B cell (primary cell): ENCODE measurements around the gene GRK6. TPM values are rescaled to one million over a fixed set of nuclear protein-coding genes. Genes with fewer than 3 reads are reported as not detected.

Source experiments
- ATAC-seq: fragments of 200-7000 bp; cut with Tn5 transposase; one replicate; pipeline ENCODE4 v1.10.0; 2021; ENCODE audit warnings: low read depth, mild to moderate bottlenecking, moderate number of reproducible peaks, moderate library complexity
- CTCF ChIA-PET: fragments of 350-600 bp; sonication (Branson Sonifier 250); formaldehyde crosslinking; loops from one replicate; lab custom pipeline; 2021; ENCODE audit warnings: antibody characterized with exemption, inconsistent platforms; lab: Charles Lee
- POLR2A ChIA-PET: fragments of 350-600 bp; sonication (Branson Sonifier 250); formaldehyde crosslinking; loops from one replicate; lab custom pipeline; 2021; ENCODE audit warnings: antibody characterized with exemption; lab: Charles Lee
- DNase-seq: peaks from one replicate; pipeline ENCODE4 v3.0.0; 2013
- H2AFZ ChIP-seq: 2 replicates; pipeline ENCODE4 v1.6.1; 2012; ENCODE audit warnings: mild to moderate bottlenecking, low read depth, low read length; ENCODE audit not compliant: insufficient read depth, poor library complexity, severe bottlenecking
- H3K27ac ChIP-seq, 2 donors: 1 replicate in 1 of 2; 2 replicates in 1 of 2; pipeline ENCODE4 v1.5.1; 2012 to 2013; ENCODE audit warnings: low read length in 2 of 2, mild to moderate bottlenecking in 2 of 2, moderate library complexity in 1 of 2
- H3K27me3 ChIP-seq, 4 experiments: fragments of 200-600 bp in 1 of 4; sonication (generic) in 1 of 4; replicated peaks in 1 of 4; 1 replicate in 2 of 4; 2 replicates in 2 of 4; pipeline versions ENCODE4 v1.6.1 to v1.7.0; 2013 to 2016; ENCODE audit warnings: low read length in 3 of 4, mild to moderate bottlenecking in 2 of 4, mixed read lengths in 1 of 4, moderate library complexity in 1 of 4; ENCODE audit not compliant: insufficient read depth in 4 of 4, control insufficient read depth in 3 of 4; ENCODE audit errors: control extremely low read depth in 1 of 4
- H3K36me3 ChIP-seq, 2 experiments: replicated peaks in 1 of 2; 1 replicate in 1 of 2; 2 replicates in 1 of 2; pipeline versions ENCODE4 v1.6.1 to v1.7.1; 2013; ENCODE audit warnings: low read length in 1 of 2; ENCODE audit not compliant: insufficient read depth in 2 of 2, control insufficient read depth in 1 of 2; ENCODE audit errors: control extremely low read depth in 1 of 2, extremely low read depth in 1 of 2
- H3K4me1 ChIP-seq, 2 donors: fragments of 200-600 bp in 1 of 2; sonication (generic) in 1 of 2; 1 replicate in 1 of 2; 2 replicates in 1 of 2; pipeline versions ENCODE4 v1.5.1 to v1.6.1; 2013 to 2017; ENCODE audit warnings: low read length in 2 of 2; ENCODE audit not compliant: control insufficient read depth in 2 of 2, insufficient read depth in 2 of 2
- H3K4me2 ChIP-seq: replicated peaks from 2 replicates; pipeline ENCODE3; 2012; ENCODE audit warnings: mild to moderate bottlenecking, low read depth, low read length; ENCODE audit not compliant: poor library complexity, severe bottlenecking
- H3K4me3 ChIP-seq, 5 experiments: fragments of 200-600 bp in 1 of 5; sonication (generic) in 1 of 5; 1 replicate in 3 of 5; 2 replicates in 2 of 5; pipeline versions ENCODE4 v1.5.1 to v1.7.0; 2011 to 2016; ENCODE audit warnings: low read length in 4 of 5, mild to moderate bottlenecking in 4 of 5, low read depth in 2 of 5, control low read depth in 1 of 5, moderate library complexity in 1 of 5; ENCODE audit not compliant: insufficient read depth in 1 of 5; ENCODE audit errors: control extremely low read depth in 1 of 5, extremely low read depth in 1 of 5
- H3K79me2 ChIP-seq: fragments of 200-600 bp; sonication (generic); one replicate; pipeline ENCODE4 v1.6.0; 2016; ENCODE audit warnings: low read length; ENCODE audit not compliant: control insufficient read depth, insufficient read depth
- H3K9ac ChIP-seq: fragments of 200-600 bp; sonication (generic); 2 replicates; pipeline ENCODE4 v1.6.1; 2017; ENCODE audit warnings: mild to moderate bottlenecking, low read length, moderate library complexity
- H3K9me3 ChIP-seq, 3 donors: one replicate each; pipeline versions ENCODE4 v1.6.1 to v1.7.1; 2013; ENCODE audit warnings: low read length in 2 of 3; ENCODE audit not compliant: control insufficient read depth in 2 of 3, insufficient read depth in 1 of 3; ENCODE audit errors: control extremely low read depth in 1 of 3
- H4K20me1 ChIP-seq: 2 replicates; pipeline ENCODE4 v1.6.0; 2012; ENCODE audit warnings: mild to moderate bottlenecking, low read length; ENCODE audit not compliant: insufficient read depth, control insufficient read depth, poor library complexity, severe bottlenecking
- H3K27ac Mint-ChIP-seq: one replicate; pipeline ENCODE4 v1.8.0; 2021; ENCODE audit warnings: mixed read lengths
- H3K27me3 Mint-ChIP-seq: one replicate; pipeline ENCODE4 v1.8.0; 2021; ENCODE audit warnings: mixed read lengths
- H3K4me1 Mint-ChIP-seq: one replicate; pipeline ENCODE4 v1.8.0; 2021; ENCODE audit warnings: mixed read lengths
- H3K4me3 Mint-ChIP-seq: one replicate; pipeline ENCODE4 v1.8.0; 2021; ENCODE audit warnings: mixed read lengths
- H3K9me3 Mint-ChIP-seq: one replicate; pipeline ENCODE4 v1.8.0; 2022; ENCODE audit warnings: mixed read lengths; ENCODE audit not compliant: insufficient read depth
- CTCF ChIP-seq: fragments of 200-600 bp; IDR thresholded peaks from one replicate; pipeline ENCODE4 v1.8.0; 2022; ENCODE audit warnings: antibody characterized with exemption, mild to moderate bottlenecking
- EZH2 ChIP-seq: IDR thresholded peaks from 2 replicates; pipeline ENCODE4 v1.6.1; 2012; ENCODE audit warnings: borderline replicate concordance, low read depth, mild to moderate bottlenecking, moderate library complexity, low read length; ENCODE audit not compliant: insufficient read depth, poor library complexity, severe bottlenecking
- WGBS: methylation state at CpG from one replicate; pipeline ENCODE4 v1.1.5; 2013; ENCODE audit warnings: missing lambda C conversion rate; ENCODE audit not compliant: insufficient coverage; 5-methylcytosine and 5-hydroxymethylcytosine counted together
- intact Hi-C: fragments of 100-400 bp; cut with micrococcal nuclease; formaldehyde crosslinking; loops from one replicate; pipeline ENCODE4 v1.10.0; 2022
- polyA plus RNA-seq: library from polyadenylated mRNA; depleted of rRNA; stranded (reverse); fragments of >200 nt; gene quantifications from 2 replicates; pipeline ENCODE4 v1.2.3, GENCODE V29; 2012
- total RNA-seq, 2 donors: library from RNA; stranded (reverse); fragments of 120-200 nt in 1 of 2; gene quantifications; 1 replicate in 1 of 2; 2 replicates in 1 of 2; pipeline versions ENCODE4 v1.2.3 to v1.2.4, GENCODE V29; 2013 to 2022

GRK6 gene
- total and polyA plus RNA-seq, 2 donors (not counting 1 experiment from before 2014, with no cell fraction given): 155 to 173 TPM

GRCh38 chr5:177482359-177482795, 55.9 kb downstream of the GRK6 start:
- no peaks in the 10 kb centered on the region for H3K79me2 ChIP-seq
- H3K27me3 ChIP-seq: no peaks in the 10 kb centered on the region
- H3K27ac ChIP-seq: no peak overlapping the region
- Mint-ChIP-seq H3K4me3 (no peak overlapping the region), H3K27me3 (no peaks in the 10 kb centered on the region), H3K4me1 (peaks cover 17% of the 10 kb centered on the region), H3K27ac (no peak overlapping the region), H3K9me3 (no peaks in the 10 kb centered on the region)
- H3K9me3 ChIP-seq: no peaks in the 10 kb centered on the region
- no peak overlapping the region for H2AFZ ChIP-seq
- CTCF ChIA-PET: no interaction called here
- WGBS: 99% methylated on average over 8 of the region's 10 CpGs
- H3K4me3 ChIP-seq: no peak overlapping the region
- no peak for ATAC-seq
- no peak for DNase-seq
- peaks cover 0 to 3% of the 10 kb centered on the region in 2 experiments for H3K36me3 ChIP-seq
- POLR2A ChIA-PET: interaction anchor here (0.7 kb wide), 1 partner anchor 78 kb away, joined by 6 read pairs; no protein-coding TSS in a partner anchor
- intact Hi-C loops: no loop called here
- H3K9ac ChIP-seq: no peak overlapping the region
- no peaks in the 10 kb centered on the region for H4K20me1 ChIP-seq
- peaks cover 14 to 19% of the 10 kb centered on the region in 2 donors for H3K4me1 ChIP-seq
- no peak for TF ChIP-seq CTCF
- TF ChIP-seq EZH2: no peak
- H3K4me2 ChIP-seq: no peak overlapping the region

- ChIA-PET POLR2A (no interaction called here), CTCF (interaction anchor here (0.6 kb wide), 1 partner anchor 51 kb away, joined by 4 read pairs; no protein-coding TSS in a partner anchor)
- no peak overlapping the region for H2AFZ ChIP-seq
- H3K4me1 Mint-ChIP-seq: peaks cover 17% of the 10 kb centered on the region
- no peaks in the 10 kb centered on the region for H3K79me2 ChIP-seq
- intact Hi-C loops: no loop called here
- H3K9ac ChIP-seq: no peak overlapping the region
- H3K4me2 ChIP-seq: no peak overlapping the region
- no peaks in the 10 kb centered on the region for H4K20me1 ChIP-seq
- no peak overlapping the region for H3K4me3 Mint-ChIP-seq
- 94% methylated on average over 8 of the region's 9 CpGs for WGBS
- no peaks in the 10 kb centered on the region for H3K9me3 ChIP-seq
- H3K27ac Mint-ChIP-seq: no peak overlapping the region
- H3K27ac ChIP-seq: no peak overlapping the region
- ATAC-seq: no peak
- H3K27me3 ChIP-seq: no peaks in the 10 kb centered on the region
- H3K9me3 Mint-ChIP-seq: no peaks in the 10 kb centered on the region
- TF ChIP-seq EZH2: no peak
- TF ChIP-seq CTCF: no peak
- H3K4me1 ChIP-seq: peaks cover 14 to 19% of the 10 kb centered on the region in 2 donors
- H3K27me3 Mint-ChIP-seq: no peaks in the 10 kb centered on the region
- H3K36me3 ChIP-seq: peaks cover 0 to 8% of the 10 kb centered on the region in 2 experiments
- no peak for DNase-seq
- no peak overlapping the region for H3K4me3 ChIP-seq
Observed at GRCh38 chr5:177483042-177483441, 56.6 kb downstream of the GRK6 start.
